Astrocyte of the spinal cord (primary cell): Measurements from ENCODE around the gene SEMA5B.

ENCODE experiments used
- DNase-seq: peaks from one replicate; pipeline ENCODE4 v3.0.0; 2011; ENCODE audit warnings: low read depth, low spot score
- H3K4me3 ChIP-seq: 2 replicates; pipeline ENCODE4 v1.5.1; 2011; ENCODE audit warnings: low read depth, mild to moderate bottlenecking, low read length, moderate library complexity
- in situ Hi-C: cut with HindIII; loops from 2 replicates; pipeline ENCODE4 v1.10.0; 2017; ENCODE audit warnings: low sequenced_read_pairs
- TF ChIP-seq, protein P1 (sequence below): IDR thresholded peaks from 2 replicates; pipeline ENCODE4 v1.5.1; 2012; ENCODE audit warnings: low read depth, mild to moderate bottlenecking, low read length, inconsistent platforms

SEMA5B gene, protein sequence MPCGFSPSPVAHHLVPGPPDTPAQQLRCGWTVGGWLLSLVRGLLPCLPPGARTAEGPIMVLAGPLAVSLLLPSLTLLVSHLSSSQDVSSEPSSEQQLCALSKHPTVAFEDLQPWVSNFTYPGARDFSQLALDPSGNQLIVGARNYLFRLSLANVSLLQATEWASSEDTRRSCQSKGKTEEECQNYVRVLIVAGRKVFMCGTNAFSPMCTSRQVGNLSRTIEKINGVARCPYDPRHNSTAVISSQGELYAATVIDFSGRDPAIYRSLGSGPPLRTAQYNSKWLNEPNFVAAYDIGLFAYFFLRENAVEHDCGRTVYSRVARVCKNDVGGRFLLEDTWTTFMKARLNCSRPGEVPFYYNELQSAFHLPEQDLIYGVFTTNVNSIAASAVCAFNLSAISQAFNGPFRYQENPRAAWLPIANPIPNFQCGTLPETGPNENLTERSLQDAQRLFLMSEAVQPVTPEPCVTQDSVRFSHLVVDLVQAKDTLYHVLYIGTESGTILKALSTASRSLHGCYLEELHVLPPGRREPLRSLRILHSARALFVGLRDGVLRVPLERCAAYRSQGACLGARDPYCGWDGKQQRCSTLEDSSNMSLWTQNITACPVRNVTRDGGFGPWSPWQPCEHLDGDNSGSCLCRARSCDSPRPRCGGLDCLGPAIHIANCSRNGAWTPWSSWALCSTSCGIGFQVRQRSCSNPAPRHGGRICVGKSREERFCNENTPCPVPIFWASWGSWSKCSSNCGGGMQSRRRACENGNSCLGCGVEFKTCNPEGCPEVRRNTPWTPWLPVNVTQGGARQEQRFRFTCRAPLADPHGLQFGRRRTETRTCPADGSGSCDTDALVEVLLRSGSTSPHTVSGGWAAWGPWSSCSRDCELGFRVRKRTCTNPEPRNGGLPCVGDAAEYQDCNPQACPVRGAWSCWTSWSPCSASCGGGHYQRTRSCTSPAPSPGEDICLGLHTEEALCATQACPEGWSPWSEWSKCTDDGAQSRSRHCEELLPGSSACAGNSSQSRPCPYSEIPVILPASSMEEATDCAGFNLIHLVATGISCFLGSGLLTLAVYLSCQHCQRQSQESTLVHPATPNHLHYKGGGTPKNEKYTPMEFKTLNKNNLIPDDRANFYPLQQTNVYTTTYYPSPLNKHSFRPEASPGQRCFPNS

DNA sequence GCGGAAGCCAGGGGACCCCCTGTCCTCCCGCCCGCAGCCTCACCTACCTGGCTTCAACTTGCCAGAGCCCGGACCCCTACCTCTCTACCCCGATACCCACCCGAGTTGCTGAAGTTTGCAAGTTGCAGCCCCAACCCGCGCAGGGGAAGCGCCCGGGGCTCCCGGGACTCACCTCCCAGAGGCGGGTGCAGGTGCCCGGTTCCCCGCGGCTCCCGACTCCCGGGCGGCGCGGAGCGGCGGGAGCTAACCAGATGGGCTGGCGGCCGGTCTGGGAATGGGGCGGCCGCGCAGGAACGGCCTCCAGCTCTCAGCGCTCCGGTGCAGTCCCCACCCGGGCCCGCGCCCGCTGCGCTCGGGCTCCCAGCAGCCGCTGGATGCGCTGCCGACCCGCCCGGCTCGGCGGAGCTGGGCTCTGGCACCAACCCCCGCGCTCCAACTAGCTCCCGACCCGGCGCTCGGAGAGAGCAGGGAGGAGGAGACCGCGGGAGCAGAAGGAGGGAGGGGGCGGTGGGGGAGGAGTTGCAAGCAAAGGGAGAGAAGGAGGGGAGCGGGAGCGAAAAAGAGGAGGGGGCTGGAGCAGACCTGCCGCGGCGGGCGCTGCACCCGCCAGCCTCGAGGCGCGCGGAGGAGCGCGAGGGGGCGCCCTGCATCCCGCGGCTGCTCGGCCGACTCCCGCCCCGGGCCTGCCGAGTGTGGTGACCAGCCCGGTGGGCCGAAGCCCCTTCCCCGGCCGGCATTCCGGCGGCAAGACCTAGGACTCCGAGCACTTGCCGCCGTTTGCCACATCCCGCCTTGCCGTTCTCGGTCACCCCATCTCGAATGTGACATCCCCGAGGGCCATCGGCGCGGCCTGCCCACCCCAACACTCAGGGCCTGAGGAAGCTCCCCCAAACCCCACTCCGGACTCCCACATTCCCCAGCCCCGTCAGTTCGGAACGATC is at the start of gene SEMA5B:
SEMA5B (minus strand) TSS at position 472 of the 941 bp plus-strand sequence. CDS start 66,500 bp downstream, outside the sequence.
- H3K4me3 ChIP-seq, result peak within 1 kb of the TSS; percentile 26
- DNase-seq, result no peak
- TF ChIP-seq, protein P1, sequence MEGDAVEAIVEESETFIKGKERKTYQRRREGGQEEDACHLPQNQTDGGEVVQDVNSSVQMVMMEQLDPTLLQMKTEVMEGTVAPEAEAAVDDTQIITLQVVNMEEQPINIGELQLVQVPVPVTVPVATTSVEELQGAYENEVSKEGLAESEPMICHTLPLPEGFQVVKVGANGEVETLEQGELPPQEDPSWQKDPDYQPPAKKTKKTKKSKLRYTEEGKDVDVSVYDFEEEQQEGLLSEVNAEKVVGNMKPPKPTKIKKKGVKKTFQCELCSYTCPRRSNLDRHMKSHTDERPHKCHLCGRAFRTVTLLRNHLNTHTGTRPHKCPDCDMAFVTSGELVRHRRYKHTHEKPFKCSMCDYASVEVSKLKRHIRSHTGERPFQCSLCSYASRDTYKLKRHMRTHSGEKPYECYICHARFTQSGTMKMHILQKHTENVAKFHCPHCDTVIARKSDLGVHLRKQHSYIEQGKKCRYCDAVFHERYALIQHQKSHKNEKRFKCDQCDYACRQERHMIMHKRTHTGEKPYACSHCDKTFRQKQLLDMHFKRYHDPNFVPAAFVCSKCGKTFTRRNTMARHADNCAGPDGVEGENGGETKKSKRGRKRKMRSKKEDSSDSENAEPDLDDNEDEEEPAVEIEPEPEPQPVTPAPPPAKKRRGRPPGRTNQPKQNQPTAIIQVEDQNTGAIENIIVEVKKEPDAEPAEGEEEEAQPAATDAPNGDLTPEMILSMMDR, result peak; percentile 11
- in situ Hi-C loops, result no loop called here

DNA sequence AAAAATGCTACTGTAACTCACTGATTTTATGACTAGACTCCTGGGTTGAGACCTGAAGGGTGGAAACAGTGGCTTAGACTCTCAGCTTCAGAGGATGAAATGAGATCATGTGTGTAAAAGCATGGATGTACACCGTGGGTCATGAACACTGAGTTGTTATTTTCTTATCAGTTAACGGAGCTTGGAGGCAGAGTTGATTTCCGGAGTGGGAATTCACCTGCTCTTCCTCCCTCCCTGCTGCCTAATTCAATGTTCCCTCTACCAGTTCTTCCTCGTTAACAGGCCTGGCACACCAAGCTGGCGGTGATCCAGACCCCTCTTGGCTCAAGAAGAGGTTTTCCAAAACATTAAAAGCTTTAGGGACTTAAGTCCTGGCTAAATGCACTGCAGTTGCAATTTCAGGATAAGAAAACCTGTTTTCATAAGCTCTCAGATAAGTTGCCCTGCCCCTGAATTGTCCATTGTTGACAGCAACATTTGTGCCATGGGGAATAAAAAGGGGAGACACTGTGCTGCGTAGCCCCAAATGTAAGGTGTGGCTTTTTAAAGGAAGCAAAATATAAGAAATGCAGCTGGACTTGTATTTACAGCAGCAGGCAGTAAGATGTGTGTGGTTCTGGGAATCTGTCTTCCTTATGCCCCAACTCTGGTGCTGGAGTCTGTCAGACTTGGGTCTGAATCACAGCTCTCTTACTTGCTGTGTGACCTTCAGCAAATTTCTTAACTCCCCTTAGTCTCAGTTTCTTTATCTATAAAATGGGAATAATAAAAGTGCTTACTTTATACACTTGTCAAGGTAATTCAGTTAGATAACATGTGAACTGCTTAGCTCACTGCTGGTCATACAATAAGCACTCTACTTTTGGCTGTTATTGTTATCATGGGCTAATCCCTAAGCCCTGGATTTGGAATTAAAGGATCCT is 49.2 kb upstream of the SEMA5B start:
- TF ChIP-seq, protein P1, result no peak
- no peak for DNase-seq
- in situ Hi-C loops, result no loop called here
- H3K4me3 ChIP-seq, result no peak overlapping the region

DNA sequence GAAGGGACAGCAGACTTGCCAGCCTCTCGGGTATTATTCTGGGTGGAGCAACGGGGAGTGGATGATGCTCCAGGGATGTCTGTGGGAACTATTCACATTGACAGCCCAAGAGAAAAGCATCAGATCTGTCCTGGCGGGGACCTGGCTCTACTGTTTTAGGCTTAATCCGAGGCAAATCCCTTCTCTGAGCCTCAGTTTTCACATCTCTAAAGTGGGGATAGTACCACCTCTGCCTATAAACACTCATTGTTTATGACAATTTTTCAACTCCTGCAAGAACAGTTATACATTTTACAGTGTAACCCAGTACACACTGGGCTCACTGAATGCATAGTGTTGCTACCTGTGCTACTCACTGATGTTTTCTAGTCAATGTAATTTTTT is 48.5 kb upstream of the SEMA5B start:
- no peak for DNase-seq
- no peak overlapping the region for H3K4me3 ChIP-seq
- TF ChIP-seq, protein P1, result no peak
- in situ Hi-C loops, result no loop called here

DNA sequence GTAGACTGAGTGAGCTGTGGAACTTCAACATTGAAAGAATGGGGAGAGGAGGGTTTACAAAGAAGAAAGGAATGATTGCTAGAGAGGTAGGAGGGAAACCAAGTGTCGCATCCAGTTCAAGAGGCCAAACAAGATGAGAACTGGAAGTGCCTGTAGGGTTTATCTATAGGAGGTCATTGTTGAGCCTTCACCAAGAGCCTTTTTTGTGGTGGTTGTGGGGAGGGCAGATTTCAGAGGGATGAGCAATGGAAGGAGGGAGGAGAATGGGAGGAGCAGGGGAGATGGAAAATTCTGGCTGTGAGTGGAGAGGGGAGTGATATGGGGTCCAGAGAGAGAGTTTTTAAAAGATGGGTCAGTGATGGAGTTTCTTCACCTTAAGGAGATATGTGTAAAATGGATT is 47.8 kb upstream of the SEMA5B start:
- H3K4me3 ChIP-seq, result no peak overlapping the region
- in situ Hi-C loops, result no loop called here
- TF ChIP-seq, protein P1, result no peak
- DNase-seq, result no peak

DNA sequence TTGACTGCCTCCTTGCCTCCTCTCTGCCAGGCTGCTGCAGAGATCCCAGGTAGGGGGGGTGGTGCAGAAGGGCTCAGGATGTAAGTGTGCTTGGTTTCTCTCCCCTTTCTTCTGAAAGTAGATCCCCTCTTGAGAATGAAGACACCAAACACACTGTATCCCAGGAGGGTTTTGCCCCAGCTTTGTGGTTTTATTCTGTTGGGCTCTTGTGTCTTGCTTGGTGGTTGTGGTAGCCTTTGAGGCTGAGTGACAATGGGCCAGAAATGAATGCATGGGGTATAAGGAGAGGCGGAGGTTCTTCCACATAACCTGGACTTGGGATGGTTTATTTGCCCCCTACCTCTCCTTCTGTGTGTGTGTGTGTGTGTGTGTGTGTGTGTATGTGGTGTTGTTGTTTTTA is 45.0 kb upstream of the SEMA5B start:
- H3K4me3 ChIP-seq, result no peak overlapping the region
- in situ Hi-C loops, result no loop called here
- TF ChIP-seq, protein P1, result no peak
- no peak for DNase-seq
